ENCODE measurements around the gene TMEM39B. TPM values are rescaled to one million over a fixed set of nuclear protein-coding genes. Genes with fewer than 3 reads are reported as not detected.
"Not testable (repeated sequence)": the region's sequence is repeated elsewhere in the genome, so short reads cannot be mapped to it uniquely, and the experiment has no call there.

Gene TMEM39B
- polyA plus RNA-seq, 1 experiment: 31.1 TPM

DNA sequence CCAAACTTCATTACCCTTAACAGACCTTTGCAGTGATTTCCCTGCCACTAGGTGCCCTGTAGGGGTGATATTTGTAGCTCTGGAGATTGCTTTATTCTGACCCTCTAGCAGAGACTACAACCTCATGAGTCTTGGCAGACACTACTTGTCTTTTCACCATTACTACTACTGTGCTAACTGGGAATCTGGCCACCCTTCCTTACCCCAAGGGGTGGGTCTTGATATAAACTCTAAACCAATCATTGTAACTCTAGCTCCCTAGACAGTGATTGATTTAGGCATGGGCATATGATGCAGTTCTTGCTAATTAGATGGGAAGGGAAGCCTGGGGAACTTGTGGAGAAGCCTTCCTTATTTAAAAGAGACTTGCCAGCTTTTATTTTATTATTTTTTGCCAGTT, 39.0 kb downstream of the TMEM39B start:
- POLR2A ChIA-PET: no interaction called here

DNA sequence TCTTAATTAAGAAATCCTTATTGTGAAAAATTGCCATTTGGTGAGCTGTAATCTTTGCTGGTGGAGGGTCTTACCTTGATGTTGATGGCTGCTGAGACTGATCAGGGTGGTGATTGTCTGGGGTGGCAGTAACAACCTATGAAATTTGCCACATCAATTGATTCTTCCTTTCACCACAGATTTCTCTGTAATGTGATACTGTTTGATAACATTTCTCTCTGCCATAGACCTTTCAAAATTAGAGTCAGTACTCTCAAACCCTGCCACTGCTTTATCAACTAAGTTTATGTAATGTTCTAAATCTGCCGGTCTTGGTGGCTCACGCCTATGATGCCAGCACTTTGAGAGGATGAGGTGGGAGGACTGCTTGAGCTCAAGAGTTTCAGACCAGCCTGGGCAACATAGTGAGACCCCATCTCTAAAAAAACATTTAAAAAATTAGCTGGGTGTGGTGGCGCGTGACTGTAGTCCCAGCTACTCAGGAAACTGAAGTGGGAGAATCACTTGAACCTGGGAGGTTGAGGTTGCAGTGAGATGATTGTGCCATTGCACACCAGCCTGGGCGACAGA, 40.2 kb downstream of the TMEM39B start:
- H3K36me3 ChIP-seq (ENCODE audit: control insufficient read depth, insufficient read depth, low read length): no peaks in the 10 kb centered on the region; the same call in 1 of the 2 replicates
- TF ChIP-seq, protein P1, sequence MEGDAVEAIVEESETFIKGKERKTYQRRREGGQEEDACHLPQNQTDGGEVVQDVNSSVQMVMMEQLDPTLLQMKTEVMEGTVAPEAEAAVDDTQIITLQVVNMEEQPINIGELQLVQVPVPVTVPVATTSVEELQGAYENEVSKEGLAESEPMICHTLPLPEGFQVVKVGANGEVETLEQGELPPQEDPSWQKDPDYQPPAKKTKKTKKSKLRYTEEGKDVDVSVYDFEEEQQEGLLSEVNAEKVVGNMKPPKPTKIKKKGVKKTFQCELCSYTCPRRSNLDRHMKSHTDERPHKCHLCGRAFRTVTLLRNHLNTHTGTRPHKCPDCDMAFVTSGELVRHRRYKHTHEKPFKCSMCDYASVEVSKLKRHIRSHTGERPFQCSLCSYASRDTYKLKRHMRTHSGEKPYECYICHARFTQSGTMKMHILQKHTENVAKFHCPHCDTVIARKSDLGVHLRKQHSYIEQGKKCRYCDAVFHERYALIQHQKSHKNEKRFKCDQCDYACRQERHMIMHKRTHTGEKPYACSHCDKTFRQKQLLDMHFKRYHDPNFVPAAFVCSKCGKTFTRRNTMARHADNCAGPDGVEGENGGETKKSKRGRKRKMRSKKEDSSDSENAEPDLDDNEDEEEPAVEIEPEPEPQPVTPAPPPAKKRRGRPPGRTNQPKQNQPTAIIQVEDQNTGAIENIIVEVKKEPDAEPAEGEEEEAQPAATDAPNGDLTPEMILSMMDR (IDR thresholded peaks at IDR 0.05; ENCODE audit: insufficient read depth, low read depth, low read length): no peak
- H3K27me3 ChIP-seq (ENCODE audit: control insufficient read depth, insufficient read depth, low read length): no peaks in the 10 kb centered on the region
- POLR2A ChIA-PET: no interaction called here
- CTCF ChIA-PET: interaction anchor here (1.1 kb wide), 1 partner anchor 8 kb away, joined by 3 read pairs; no protein-coding TSS in a partner anchor
- H3K4me3 ChIP-seq (ENCODE audit: low read depth, low read length): no peak overlapping the region
- no peak for DNase-seq (ENCODE audit: low read depth)

More for the DNA sequence above, 39.0 kb downstream of the TMEM39B start:
- DNase-seq (ENCODE audit: low read depth): no peak
- TF ChIP-seq, protein P1 (IDR thresholded peaks at IDR 0.05; ENCODE audit: insufficient read depth, low read depth, low read length): no peak
- H3K4me3 ChIP-seq (ENCODE audit: low read depth, low read length): no peak overlapping the region
- CTCF ChIA-PET: interaction anchor here (1.0 to 3.9 kb wide), 4 partner anchors 9 to 16 kb away, joined by 3 to 17 read pairs (median 4); no protein-coding TSS in a partner anchor
- no peaks in the 10 kb centered on the region for H3K27me3 ChIP-seq (ENCODE audit: control insufficient read depth, insufficient read depth, low read length)
- no peaks in the 10 kb centered on the region; the same call in 1 of the 2 replicates for H3K36me3 ChIP-seq (ENCODE audit: control insufficient read depth, insufficient read depth, low read length)

DNA sequence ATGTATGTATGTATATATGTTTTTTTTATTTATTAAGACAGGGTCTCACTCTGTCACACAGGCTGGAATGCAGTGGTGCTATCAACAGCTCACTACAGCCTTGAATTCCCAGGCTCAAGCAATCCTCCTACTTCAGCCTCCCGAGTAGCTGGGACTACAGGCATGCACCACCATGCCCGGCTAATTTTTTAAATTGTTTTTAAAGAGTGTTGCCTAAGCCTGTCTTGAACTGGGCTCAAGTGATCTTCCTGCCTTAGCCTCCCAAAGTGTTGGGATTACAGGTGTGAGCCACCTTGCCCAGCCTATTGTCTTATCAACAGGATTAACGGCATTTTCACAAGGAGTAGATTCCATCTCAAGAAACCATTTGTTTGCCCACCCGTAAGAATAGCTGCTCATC, 40.7 kb downstream of the TMEM39B start:
- DNase-seq (ENCODE audit: low read depth); H3K36me3 ChIP-seq (ENCODE audit: control insufficient read depth, insufficient read depth, low read length); H3K4me3 ChIP-seq (ENCODE audit: low read depth, low read length); POLR2A ChIA-PET; H3K27me3 ChIP-seq (ENCODE audit: control insufficient read depth, insufficient read depth, low read length); CTCF ChIA-PET: not testable (repeated sequence)

DNA sequence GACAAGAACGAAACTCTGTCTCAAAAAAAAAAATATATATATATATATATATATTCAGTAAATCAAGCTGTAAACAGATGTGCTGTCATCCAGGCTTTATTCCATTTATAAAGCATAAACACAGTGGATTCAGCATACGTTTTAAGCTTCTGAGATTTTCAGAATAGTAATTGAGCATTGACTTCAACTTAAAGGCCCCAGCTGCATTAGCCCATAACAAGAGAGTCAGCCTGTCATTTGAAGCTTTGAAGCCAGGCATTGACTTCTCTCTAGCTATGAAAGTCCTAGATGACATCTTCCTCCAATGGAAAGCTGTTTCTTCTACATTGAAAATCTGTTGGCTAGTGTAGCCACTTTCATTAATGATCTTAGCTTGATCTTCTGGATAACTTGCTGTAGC, 41.7 kb downstream of the TMEM39B start:
- ChIA-PET CTCF (no interaction called here), POLR2A (no interaction called here)
- TF ChIP-seq, protein P1 (IDR thresholded peaks at IDR 0.05; ENCODE audit: insufficient read depth, low read depth, low read length): no peak
- no peaks in the 10 kb centered on the region for H3K27me3 ChIP-seq (ENCODE audit: control insufficient read depth, insufficient read depth, low read length)
- H3K36me3 ChIP-seq (ENCODE audit: control insufficient read depth, insufficient read depth, low read length): no peaks in the 10 kb centered on the region; the same call in 1 of the 2 replicates
- no peak overlapping the region for H3K4me3 ChIP-seq (ENCODE audit: low read depth, low read length)
- no peak for DNase-seq (ENCODE audit: low read depth)

GRCh38 chr1:32115496-32115895, 42.8 kb downstream of the TMEM39B start:
- no peak for DNase-seq (ENCODE audit: low read depth)
- Histone ChIP-seq H3K36me3 (ENCODE audit: control insufficient read depth, insufficient read depth, low read length) (no peaks in the 10 kb centered on the region; the same call in 1 of the 2 replicates), H3K4me3 (ENCODE audit: low read depth, low read length) (no peak overlapping the region), H3K27me3 (ENCODE audit: control insufficient read depth, insufficient read depth, low read length) (no peaks in the 10 kb centered on the region)
- TF ChIP-seq, protein P1 (IDR thresholded peaks at IDR 0.05; ENCODE audit: insufficient read depth, low read depth, low read length): no peak
- CTCF ChIA-PET: interaction anchor here (1.0 kb wide), 1 partner anchor 16 kb away, joined by 4 read pairs; no protein-coding TSS in a partner anchor
- POLR2A ChIA-PET: interaction anchor here (0.6 kb wide), 1 partner anchor 51 kb away, joined by 4 read pairs; no protein-coding TSS in a partner anchor
